GM18526 (cell line): ENCODE measurements around the gene HOXC12.

Experiments used
- POLR2A ChIP-seq: IDR thresholded peaks from 3 replicates; pipeline ENCODE4 v1.6.1; 2011; ENCODE audit not compliant: insufficient read length; ENCODE audit errors: extremely low read depth

Gene HOXC12

DNA sequence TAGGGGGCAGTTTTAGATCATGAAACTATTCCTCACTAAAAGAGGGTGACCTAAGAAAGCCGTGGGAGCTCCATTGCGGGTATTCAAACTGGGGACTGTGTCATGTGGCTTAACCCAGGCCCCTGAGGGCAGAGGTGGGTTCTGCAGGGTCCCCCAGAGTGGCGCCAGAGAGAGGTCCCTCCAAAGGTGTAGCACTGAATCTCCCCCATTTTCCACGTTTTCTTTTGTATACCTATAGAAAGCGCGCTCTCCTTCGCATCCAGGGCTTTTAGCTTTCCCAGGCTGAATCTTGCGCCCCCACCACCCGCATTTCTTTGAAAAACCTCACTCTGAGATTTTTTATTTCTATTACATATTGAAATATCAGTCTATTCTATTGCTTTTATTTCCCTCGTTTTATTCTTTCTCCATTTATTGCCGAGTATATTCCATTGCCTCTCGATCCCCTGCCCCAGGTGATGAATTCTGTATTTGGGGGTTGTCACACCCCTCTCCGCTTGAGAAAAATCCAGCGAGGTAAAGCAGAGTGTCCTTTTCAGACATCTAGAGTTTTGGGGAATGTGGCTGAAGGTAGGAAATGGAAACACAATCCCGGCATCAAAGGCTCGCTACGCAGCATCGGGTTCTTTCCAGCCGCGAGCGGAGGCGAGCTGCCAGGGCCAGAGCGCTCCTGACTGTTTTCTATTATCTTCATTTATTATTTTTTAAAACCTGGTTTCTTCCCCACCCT, 16.9 kb upstream of the HOXC12 start:
- no peak for TF ChIP-seq POLR2A

GRCh38 chr12:53938326-53939140, 16.2 kb upstream of the HOXC12 start, which contains the start of gene HOXC13:
HOXC13 (plus strand) TSS chr12:53938831; CDS start chr12:53938907, 76 bp downstream.
- TF ChIP-seq POLR2A: no peak

- no peak for TF ChIP-seq POLR2A
These were observed 15.3 kb upstream of the HOXC12 start for GRCh38 chr12:53939141-53940108.

DNA sequence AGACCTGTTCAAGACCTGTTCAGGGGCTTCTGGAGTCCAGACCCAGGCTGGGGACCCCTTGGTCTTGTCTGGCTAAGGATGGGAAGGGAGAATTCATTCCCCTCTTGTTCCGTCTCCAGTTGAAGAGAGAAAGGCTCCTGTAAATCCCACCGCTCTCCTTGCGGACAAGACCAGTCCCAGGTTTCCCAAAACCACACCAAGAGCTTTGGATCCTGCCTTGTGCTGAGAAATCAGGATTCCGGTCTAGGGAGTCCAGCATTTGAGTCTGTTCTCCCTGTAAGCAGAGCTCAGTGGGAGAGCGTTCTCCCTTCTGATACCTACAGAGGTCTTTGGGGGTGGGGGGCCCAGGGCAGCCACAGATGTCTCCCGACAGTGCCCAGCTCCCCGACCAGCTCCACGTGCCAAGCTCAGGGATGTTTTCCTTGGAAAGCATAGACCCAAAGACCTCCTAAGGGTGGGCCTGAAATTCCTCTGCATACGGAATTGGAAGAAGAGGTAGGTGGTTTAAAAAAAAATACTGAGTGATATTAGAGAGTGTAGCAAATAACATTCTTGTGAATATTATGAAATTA, 14.2 kb upstream of the HOXC12 start:
- TF ChIP-seq POLR2A: no peak

DNA sequence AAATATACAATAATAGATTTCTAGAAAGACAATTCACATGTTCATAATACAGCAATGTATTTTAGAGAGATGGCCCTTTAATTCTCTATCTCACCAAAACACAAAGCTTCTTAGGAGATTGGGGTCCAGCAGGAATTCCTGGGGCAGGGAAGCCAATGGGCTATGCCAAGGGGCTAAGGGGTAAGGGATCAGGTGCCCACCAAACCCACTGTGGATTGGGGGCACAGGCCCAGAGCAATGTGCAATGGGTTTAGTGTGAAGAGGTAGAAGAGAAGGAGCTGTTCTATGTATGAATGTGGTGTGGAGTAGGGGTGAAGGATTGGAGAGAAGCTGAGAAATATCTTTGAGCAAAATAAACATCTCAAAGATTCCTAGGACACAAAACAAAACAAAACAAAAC, 13.5 kb upstream of the HOXC12 start:
- no peak for TF ChIP-seq POLR2A

GRCh38 chr12:53941750-53942149, 13.0 kb upstream of the HOXC12 start:
- no peak for TF ChIP-seq POLR2A

GRCh38 chr12:53942467-53942997, 12.2 kb upstream of the HOXC12 start:
- no peak for TF ChIP-seq POLR2A

DNA sequence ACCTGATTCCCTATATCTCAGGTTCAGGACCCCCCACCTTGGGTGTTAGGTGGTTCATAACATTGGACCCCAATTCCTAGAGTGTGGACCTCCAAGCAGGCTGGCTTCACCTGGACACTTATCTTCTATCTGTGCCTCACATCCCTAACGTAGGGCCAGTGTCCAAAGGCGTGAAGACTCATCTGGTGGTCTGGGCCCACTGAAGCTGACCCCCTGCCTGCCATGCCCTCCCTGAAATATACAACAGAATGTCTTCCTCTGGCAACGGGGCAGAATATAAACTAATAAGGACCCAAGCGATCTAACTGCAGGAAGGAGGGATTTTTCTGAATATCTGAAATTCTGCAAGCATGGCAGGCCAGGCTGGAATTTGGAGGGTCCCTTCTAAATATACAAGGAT, 10.5 kb upstream of the HOXC12 start:
- TF ChIP-seq POLR2A: no peak

DNA sequence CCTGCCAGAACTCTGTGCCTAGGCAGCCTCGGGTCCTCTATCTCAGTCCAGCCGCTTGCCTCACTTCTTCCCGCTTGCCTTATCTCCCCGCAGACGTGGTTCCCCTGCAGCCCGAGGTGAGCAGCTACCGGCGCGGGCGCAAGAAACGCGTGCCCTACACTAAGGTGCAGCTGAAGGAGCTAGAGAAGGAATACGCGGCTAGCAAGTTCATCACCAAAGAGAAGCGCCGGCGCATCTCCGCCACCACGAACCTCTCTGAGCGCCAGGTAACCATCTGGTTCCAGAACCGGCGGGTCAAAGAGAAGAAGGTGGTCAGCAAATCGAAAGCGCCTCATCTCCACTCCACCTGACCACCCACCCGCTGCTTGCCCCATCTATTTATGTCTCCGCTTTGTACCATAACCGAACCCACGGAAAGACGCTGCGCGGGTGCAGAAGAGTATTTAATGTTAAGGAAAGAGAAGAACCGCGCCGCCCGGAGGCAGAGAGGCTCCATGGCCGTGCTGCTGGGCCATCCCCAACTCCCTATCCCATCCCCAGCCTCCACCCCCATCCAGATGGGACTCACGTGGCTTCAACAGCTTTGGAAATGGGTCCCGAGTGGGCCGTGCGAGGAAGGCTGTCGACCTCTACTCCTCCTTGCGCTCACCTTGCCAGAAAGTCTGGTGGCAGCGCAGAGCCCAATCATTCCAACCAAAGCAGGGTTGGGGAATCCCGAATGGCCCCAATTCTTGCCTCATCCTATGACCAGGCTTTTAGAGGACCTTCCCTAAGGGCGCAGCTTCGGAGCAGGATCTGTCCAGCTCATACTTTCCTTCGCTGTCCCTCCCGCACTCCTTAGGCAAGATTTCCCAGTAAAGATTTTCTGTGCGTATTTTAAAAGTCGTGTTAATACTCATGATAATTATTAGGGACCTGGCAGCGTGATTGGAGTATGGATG, 9.5 kb upstream of the HOXC12 start:
- TF ChIP-seq POLR2A: no peak

DNA sequence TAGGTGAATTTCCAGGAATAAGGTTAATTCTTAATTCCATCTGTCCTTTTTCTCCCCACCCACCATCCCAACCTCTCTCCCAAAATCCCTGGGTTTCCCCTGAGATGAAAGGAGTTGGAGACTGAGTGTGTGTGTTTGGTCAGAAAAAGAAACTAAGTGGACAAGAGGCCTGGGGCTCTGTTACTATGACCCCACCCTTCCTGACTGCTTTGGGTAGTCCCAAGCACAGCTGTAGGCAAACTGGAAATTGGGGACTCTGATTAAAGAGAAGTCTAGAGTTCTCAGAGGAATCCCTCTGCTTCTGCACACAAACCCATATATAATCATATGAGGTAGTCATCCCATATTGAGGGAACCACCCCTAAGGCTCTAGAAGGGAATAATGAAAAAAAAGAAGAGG, 7.0 kb upstream of the HOXC12 start:
- TF ChIP-seq POLR2A: no peak

- no peak for TF ChIP-seq POLR2A
These were observed 5.8 kb upstream of the HOXC12 start for GRCh38 chr12:53948650-53949593.

DNA sequence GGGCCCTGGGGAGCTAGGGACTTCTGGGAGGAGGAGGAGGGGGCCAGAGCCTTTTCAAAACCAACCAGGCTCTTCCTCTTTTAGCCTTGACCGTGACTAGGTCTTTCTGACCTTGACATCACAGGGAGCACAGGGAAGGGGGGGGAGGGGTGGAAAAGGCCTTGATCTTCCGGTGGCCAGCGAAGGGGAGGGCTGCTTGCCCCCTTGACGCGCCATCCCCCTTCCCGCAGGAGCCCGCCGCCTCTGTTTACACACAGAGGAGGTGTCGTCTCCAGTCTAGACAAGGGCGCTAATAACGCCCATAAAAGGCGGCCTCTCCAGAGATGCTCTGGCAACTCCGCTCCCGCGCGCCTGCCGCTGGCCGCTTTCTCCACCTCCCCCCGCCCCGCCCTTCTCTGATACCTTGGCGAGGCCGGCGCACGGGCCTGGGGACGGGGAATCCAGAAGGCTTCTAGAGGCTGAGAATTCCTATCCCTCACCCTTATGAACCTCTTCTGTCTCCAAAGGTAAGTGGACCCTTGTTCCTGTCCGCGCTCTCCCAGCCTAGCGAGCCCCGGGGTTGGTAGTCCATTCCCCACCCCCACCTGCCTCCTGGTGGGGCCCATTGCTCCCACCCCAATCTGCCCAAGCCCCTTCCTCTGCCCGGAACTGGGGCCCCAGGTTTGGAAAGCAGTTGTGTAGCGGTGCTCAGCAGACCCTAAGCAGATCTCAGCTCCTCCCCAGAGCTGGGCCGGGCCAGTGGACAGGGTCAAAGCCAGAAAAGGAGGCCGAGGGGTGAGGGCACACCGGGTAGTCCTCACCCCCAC, 4.9 kb upstream of the HOXC12 start:
- TF ChIP-seq POLR2A: no peak

DNA sequence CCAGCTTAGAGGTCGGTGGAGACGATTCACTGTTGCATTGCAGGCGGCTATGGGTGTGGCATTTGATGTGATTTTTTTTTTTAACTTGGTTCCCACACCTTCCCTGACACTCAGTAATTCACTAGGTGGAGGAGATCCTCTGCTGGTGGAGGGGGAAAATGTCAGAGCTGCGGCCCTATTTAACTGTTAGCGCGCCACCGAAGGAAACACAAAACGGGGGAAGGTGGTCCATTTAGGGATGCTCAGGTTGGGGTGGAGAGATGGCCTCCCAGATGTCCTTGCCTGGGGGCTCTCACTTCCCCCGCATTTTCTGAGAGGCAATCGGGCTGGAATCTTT, 4.3 kb upstream of the HOXC12 start:
- no peak for TF ChIP-seq POLR2A
